Measurements from ENCODE around the gene ERF.

GRCh38 chr19:42241279-42241678 is 13.6 kb downstream of the ERF start:
- no peak for TF ChIP-seq CTCF (IDR thresholded peaks at IDR 0.05)
- no peak for TF ChIP-seq POLR2AphosphoS5 (IDR thresholded peaks at IDR 0.05)
- no peak for TF ChIP-seq POLR2A (IDR thresholded peaks at IDR 0.05)
